Endothelial cell of umbilical vein (primary cell): ENCODE results near the gene MAGEC2. TPM values are rescaled to one million over a fixed set of nuclear protein-coding genes. Genes with fewer than 3 reads are reported as not detected.

Experiments used
- Bru-seq: library from RNA; stranded (reverse); fragments of 400-500 nt; gene quantifications from one replicate; lab custom pipeline; 2021; lab: Mats Ljungman, UMichigan
- BruChase-seq, 2 experiments: library from RNA; stranded (reverse); fragments of 400-500 nt; gene quantifications; one replicate each; lab custom pipeline; 2021; lab: Mats Ljungman, UMichigan
- BruUV-seq: library from RNA; stranded (reverse); fragments of 400-500 nt; replicated peaks from 2 replicates; lab custom pipeline; 2021; lab: Mats Ljungman, UMichigan
- CTCF ChIA-PET: fragments of 300-600, 350-600 bp; sonication (Branson Sonifier 250); formaldehyde crosslinking; loops from one replicate; lab custom pipeline; 2021; ENCODE audit warnings: antibody characterized with exemption, inconsistent platforms; lab: Charles Lee
- POLR2A ChIA-PET: fragments of 300-600, 350-600 bp; sonication (Branson Sonifier 250); formaldehyde crosslinking; loops from one replicate; lab custom pipeline; 2021; ENCODE audit warnings: antibody characterized with exemption, inconsistent platforms; lab: Charles Lee
- DNase-seq: peaks from one replicate; pipeline ENCODE4 v3.0.0-alpha.2; 2011; ENCODE audit warnings: low read depth, low spot score
- FAIRE-seq: peaks from 2 replicates; lab custom pipeline; 2011; peaks lifted over from hg19 to GRCh38; lab: Jason Lieb, UNC
- H2AFZ ChIP-seq: 2 replicates; pipeline ENCODE4 v1.6.0; 2012; ENCODE audit warnings: low read depth, low read length, control low read depth, inconsistent platforms
- H3K27ac ChIP-seq: 2 replicates; pipeline ENCODE4 v1.5.1; 2011; ENCODE audit warnings: low read depth, mild to moderate bottlenecking, control low read depth, low read length, moderate library complexity; ENCODE audit not compliant: insufficient read depth
- H3K27me3 ChIP-seq, 2 experiments: 2 replicates each; pipeline versions ENCODE4 v1.6.0 to v1.6.1; 2011; ENCODE audit warnings: low read length in 2 of 2, mixed read lengths in 1 of 2; ENCODE audit not compliant: control insufficient read depth in 2 of 2, insufficient read depth in 2 of 2
- H3K36me3 ChIP-seq, 2 experiments: 2 replicates in 1 of 2; 3 replicates in 1 of 2; pipeline ENCODE4 v1.5.1; 2011; ENCODE audit warnings: low read length in 2 of 2, mild to moderate bottlenecking in 1 of 2, moderate library complexity in 1 of 2; ENCODE audit not compliant: control insufficient read depth in 2 of 2, insufficient read depth in 2 of 2; ENCODE audit errors: extremely low read depth in 1 of 2
- H3K4me1 ChIP-seq: 3 replicates; pipeline ENCODE4 v1.5.1; 2011; ENCODE audit warnings: mild to moderate bottlenecking, low read length; ENCODE audit not compliant: control insufficient read depth, insufficient read depth; ENCODE audit errors: extremely low read depth
- H3K4me2 ChIP-seq: 2 replicates; pipeline ENCODE4 v1.6.1; 2011; ENCODE audit warnings: low read length, control low read depth, mixed read lengths; ENCODE audit not compliant: insufficient read depth
- H3K4me3 ChIP-seq, 3 experiments: fragments of 200-600 bp in 1 of 3; sonication (generic), shearing (Covaris generic) in 1 of 3; replicated peaks in 1 of 3; 2 replicates each; pipeline ENCODE4 v1.5.1; 2011 to 2016; ENCODE audit warnings: control low read depth in 3 of 3, low read length in 3 of 3, mild to moderate bottlenecking in 2 of 3, inconsistent platforms in 1 of 3, low read depth in 1 of 3, moderate library complexity in 1 of 3; ENCODE audit not compliant: insufficient read depth in 1 of 3
- H3K79me2 ChIP-seq: 2 replicates; pipeline ENCODE4 v1.6.0; 2012; ENCODE audit warnings: low read length, inconsistent platforms; ENCODE audit not compliant: control insufficient read depth, insufficient read depth
- H3K9ac ChIP-seq: replicated peaks from 2 replicates; pipeline ENCODE3; 2011; ENCODE audit warnings: low read length, control low read depth; ENCODE audit not compliant: insufficient read depth; ENCODE audit errors: extremely low read depth
- H3K9me1 ChIP-seq: replicated peaks from 3 replicates; pipeline ENCODE4 v1.6.0; 2011; ENCODE audit warnings: mild to moderate bottlenecking, low read length; ENCODE audit not compliant: control insufficient read depth, insufficient read depth; ENCODE audit errors: extremely low read depth
- H3K9me3 ChIP-seq: replicated peaks from 2 replicates; pipeline ENCODE4 v1.5.1; 2012; ENCODE audit warnings: low read length, inconsistent platforms; ENCODE audit not compliant: control insufficient read depth, insufficient read depth
- H4K20me1 ChIP-seq: replicated peaks from 2 replicates; pipeline ENCODE3; 2011; ENCODE audit warnings: mild to moderate bottlenecking, low read length; ENCODE audit not compliant: control insufficient read depth, insufficient read depth; ENCODE audit errors: extremely low read depth
- EZH2 ChIP-seq: IDR thresholded peaks from 2 replicates; pipeline ENCODE4 v1.6.1; 2012; ENCODE audit warnings: borderline replicate concordance, low read depth, mild to moderate bottlenecking, moderate library complexity, low read length, inconsistent platforms; ENCODE audit not compliant: severe bottlenecking
- FOS ChIP-seq: IDR thresholded peaks from 2 replicates; pipeline ENCODE4 v1.6.1; 2011; ENCODE audit warnings: mild to moderate bottlenecking, low read length, moderate library complexity, borderline replicate concordance; ENCODE audit not compliant: insufficient read depth
- GATA2 ChIP-seq: IDR thresholded peaks from 2 replicates; pipeline ENCODE4 v1.7.0; 2011; ENCODE audit warnings: low read depth, mild to moderate bottlenecking, moderate library complexity, mixed read lengths, low read length; ENCODE audit not compliant: insufficient read length, insufficient read depth
- JUN ChIP-seq: IDR thresholded peaks from 2 replicates; pipeline ENCODE4 v1.6.1; 2011; ENCODE audit warnings: borderline replicate concordance, low read depth; ENCODE audit not compliant: insufficient read length, insufficient read depth
- MYC ChIP-seq: IDR thresholded peaks from one replicate; pipeline ENCODE4 v1.6.1; 2011; ENCODE audit warnings: mild to moderate bottlenecking, low read depth, low read length
- POLR2A ChIP-seq: IDR thresholded peaks from 2 replicates; pipeline ENCODE4 v1.6.1; 2012; ENCODE audit warnings: low read depth, mild to moderate bottlenecking, control low read depth, low read length
- POLR2AphosphoS5 ChIP-seq: IDR thresholded peaks from 2 replicates; pipeline ENCODE4 v1.6.1; 2012; ENCODE audit warnings: low read depth, mild to moderate bottlenecking, control low read depth, low read length, moderate library complexity; ENCODE audit not compliant: insufficient read depth
- dilution Hi-C: fragments of 300-500 bp; cut with MboI; formaldehyde crosslinking; loops from one replicate; pipeline ENCODE4 v1.15.0; 2019; ENCODE audit warnings: low sequenced_read_pairs; ENCODE audit not compliant: extremely low pct_ligation_motif_present
- intact Hi-C: fragments of 100-400 bp; cut with micrococcal nuclease; formaldehyde crosslinking; loops from one replicate; pipeline ENCODE4 v1.10.0; 2022
- long read RNA-seq: library from polyadenylated mRNA; stranded (forward); transcript quantifications from one replicate; pipeline ENCODE4 v2.0.0, GENCODE V29; 2021
- polyA minus RNA-seq, 3 experiments: library from RNA; depleted of rRNA, polyadenylated mRNA; stranded (reverse); fragments of >200 nt; gene quantifications; 1 replicate in 1 of 3; 2 replicates in 2 of 3; pipeline ENCODE4 v1.2.3, GENCODE V29; 2011
- polyA plus RNA-seq, 4 experiments: library from polyadenylated mRNA; depleted of rRNA in 3 of 4; stranded (reverse) in 3 of 4; unstranded in 1 of 4; fragments of >200 nt; gene quantifications; 2 replicates each; pipeline versions ENCODE4 v1.2.1 to v1.2.3, GENCODE V29; 2011 to 2012; ENCODE audit warnings: missing spikeins in 1 of 4
- total RNA-seq: library from RNA; stranded (reverse); gene quantifications from 2 replicates; pipeline ENCODE4 v1.2.3, GENCODE V29; 2021
- TF ChIP-seq, protein P1 (sequence below): IDR thresholded peaks from 2 replicates; pipeline ENCODE4 v1.6.1; 2011; ENCODE audit not compliant: insufficient read depth, insufficient read length
- TF ChIP-seq, protein P2 (sequence below), 2 donors: IDR thresholded peaks; 1 replicate in 1 of 2; 2 replicates in 1 of 2; pipeline ENCODE4 v1.5.1; 2011; ENCODE audit warnings: low read length in 2 of 2, mild to moderate bottlenecking in 2 of 2, moderate library complexity in 2 of 2, control low read depth in 1 of 2, inconsistent platforms in 1 of 2, low read depth in 1 of 2; ENCODE audit not compliant: insufficient read depth in 1 of 2; ENCODE audit errors: extremely low read depth in 1 of 2

Gene MAGEC2
- total RNA-seq (not detected in 2 replicates), polyA plus RNA-seq (not detected in 2 replicates), polyA minus RNA-seq (0.73 and 1.6 TPM in 2 replicates), Bru-seq, nascent RNA (not detected), BruChase-seq, experiment 1, labeled RNA remaining after a 6-hour chase (not detected), BruChase-seq, experiment 2, labeled RNA remaining after a 2-hour chase (not detected)
- not detected in 2 replicates for polyA plus RNA-seq (2011; cell fraction: cytosol; rRNA removed)
- not detected in 2 replicates for polyA plus RNA-seq (2011; cell fraction: nucleus; rRNA removed)
- polyA plus RNA-seq (2012): not detected in 2 replicates
- not detected for polyA minus RNA-seq (2011; cell fraction: cytosol; rRNA and poly(A)+ RNA removed)
- polyA minus RNA-seq (2011; cell fraction: nucleus; rRNA and poly(A)+ RNA removed): not detected in 2 replicates
- long read RNA-seq: 0 reads

DNA sequence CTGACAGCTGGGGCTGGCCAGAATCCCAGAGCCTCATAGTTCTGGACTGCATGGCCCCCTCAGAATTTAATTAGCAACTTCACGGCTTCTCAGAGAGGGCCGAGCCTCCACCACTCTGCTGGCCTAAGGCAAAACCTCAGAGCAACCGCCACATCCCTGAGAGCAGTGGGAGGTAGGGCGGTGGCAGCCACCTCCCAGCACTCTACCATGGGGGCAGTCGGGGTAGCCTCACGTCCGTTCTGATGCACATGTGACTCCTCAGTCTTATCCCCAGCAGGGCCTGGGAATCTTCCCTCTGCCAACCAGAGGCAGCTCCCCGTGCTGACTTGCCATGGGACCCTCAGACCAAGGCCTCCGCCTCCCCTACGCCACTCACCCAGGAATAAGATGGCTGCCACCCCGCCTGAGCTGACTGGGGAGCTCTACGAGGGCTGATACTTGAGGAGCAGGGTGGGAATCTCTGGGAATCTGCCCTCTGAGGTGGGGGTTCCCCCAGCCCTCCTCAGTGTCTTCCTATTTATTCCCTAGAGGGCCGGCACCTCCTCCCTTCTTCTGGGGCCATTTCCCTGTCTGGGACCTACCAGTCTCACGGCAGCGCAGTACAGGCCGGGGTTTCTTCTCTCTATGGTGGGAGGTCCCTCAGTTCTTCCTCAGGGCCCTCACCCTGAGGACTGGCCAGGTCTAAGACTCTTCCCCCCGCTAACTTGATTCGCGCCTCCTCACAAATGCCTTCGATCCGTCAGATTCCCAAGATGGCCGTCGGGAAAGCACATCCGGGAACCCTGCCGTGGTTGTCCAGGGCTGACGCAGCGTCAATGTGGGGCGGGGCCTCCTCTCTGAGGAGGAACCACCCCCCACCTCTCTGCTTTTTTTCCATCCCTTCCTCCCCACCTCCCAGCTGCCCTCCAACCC is at the start of gene MAGEC2:
Gene MAGEC2 (minus strand): TSS at position 769 of the 912 bp plus-strand sequence. CDS start 1,303 bp downstream, outside the sequence.
- FAIRE-seq (no peak), DNase-seq (no peak)
- no peaks in the 10 kb centered on the region for H3K9me3 ChIP-seq
- dilution Hi-C loops: no loop called here
- no peaks in the 10 kb centered on the region for H4K20me1 ChIP-seq
- H3K27me3 ChIP-seq: no peaks in the 10 kb centered on the region
- H3K36me3 ChIP-seq: no peaks in the 10 kb centered on the region
- no peaks in the 10 kb centered on the region for H3K9me1 ChIP-seq
- no peak within 1 kb of the TSS for H3K4me3 ChIP-seq
- BruUV-seq: no TSS peak
- no peak within 1 kb of the TSS for H2AFZ ChIP-seq
- no peak within 1 kb of the TSS for H3K27ac ChIP-seq
- CTCF ChIA-PET: no interaction called here
- no peak for TF ChIP-seq MYC
- TF ChIP-seq FOS: no peak
- TF ChIP-seq, protein P1, sequence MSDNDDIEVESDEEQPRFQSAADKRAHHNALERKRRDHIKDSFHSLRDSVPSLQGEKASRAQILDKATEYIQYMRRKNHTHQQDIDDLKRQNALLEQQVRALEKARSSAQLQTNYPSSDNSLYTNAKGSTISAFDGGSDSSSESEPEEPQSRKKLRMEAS: no peak
- TF ChIP-seq EZH2: no peak
- TF ChIP-seq, protein P2, sequence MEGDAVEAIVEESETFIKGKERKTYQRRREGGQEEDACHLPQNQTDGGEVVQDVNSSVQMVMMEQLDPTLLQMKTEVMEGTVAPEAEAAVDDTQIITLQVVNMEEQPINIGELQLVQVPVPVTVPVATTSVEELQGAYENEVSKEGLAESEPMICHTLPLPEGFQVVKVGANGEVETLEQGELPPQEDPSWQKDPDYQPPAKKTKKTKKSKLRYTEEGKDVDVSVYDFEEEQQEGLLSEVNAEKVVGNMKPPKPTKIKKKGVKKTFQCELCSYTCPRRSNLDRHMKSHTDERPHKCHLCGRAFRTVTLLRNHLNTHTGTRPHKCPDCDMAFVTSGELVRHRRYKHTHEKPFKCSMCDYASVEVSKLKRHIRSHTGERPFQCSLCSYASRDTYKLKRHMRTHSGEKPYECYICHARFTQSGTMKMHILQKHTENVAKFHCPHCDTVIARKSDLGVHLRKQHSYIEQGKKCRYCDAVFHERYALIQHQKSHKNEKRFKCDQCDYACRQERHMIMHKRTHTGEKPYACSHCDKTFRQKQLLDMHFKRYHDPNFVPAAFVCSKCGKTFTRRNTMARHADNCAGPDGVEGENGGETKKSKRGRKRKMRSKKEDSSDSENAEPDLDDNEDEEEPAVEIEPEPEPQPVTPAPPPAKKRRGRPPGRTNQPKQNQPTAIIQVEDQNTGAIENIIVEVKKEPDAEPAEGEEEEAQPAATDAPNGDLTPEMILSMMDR (IDR thresholded peaks at IDR 0.05; ENCODE audit: extremely low read depth in 1 of 2, insufficient read depth in 1 of 2, low read depth in 1 of 2, low read length in 2 of 2): no peak
- no peak for TF ChIP-seq JUN
- no peak for TF ChIP-seq POLR2A
- TF ChIP-seq GATA2: no peak
- TF ChIP-seq POLR2AphosphoS5: no peak
- POLR2A ChIA-PET: no interaction called here
- H3K4me1 ChIP-seq: no peaks in the 10 kb centered on the region
- H3K79me2 ChIP-seq: no peaks in the 10 kb centered on the region
- H3K4me2 ChIP-seq: no peak within 1 kb of the TSS
- intact Hi-C loops: no loop called here
- H3K9ac ChIP-seq: no peak within 1 kb of the TSS
